Measurements from ENCODE around the gene NXPE4. TPM values are rescaled to one million over a fixed set of nuclear protein-coding genes. Genes with fewer than 3 reads are reported as not detected.

Gene NXPE4
- total RNA-seq, 1 experiment from 2014 or later: not detected

GRCh38 chr11:114596175-114596919 lies 761 bp upstream of the NXPE4 start:
- H2AK5ac ChIP-seq (ENCODE audit: insufficient read length, low read length): no peak overlapping the region

More at GRCh38 chr11:114596175-114596919, 761 bp upstream of the NXPE4 start:
- H2BK12ac ChIP-seq (ENCODE audit: insufficient read length, low read depth, low read length): no peak overlapping the region
- H3K23me2 ChIP-seq (ENCODE audit: insufficient read length, low read depth, low read length, poor library complexity, severe bottlenecking): no peaks in the 10 kb centered on the region
- no peak overlapping the region for H3K4ac ChIP-seq (ENCODE audit: low read depth, low read length)
- no peak overlapping the region for H3K23ac ChIP-seq (ENCODE audit: insufficient read length, low read depth, low read length)
- H2BK20ac ChIP-seq (ENCODE audit: low read depth, low read length, poor library complexity, severe bottlenecking): no peak overlapping the region
- no peak overlapping the region for H2BK5ac ChIP-seq (ENCODE audit: insufficient read length, low read length)
- no peaks in the 10 kb centered on the region for H3K9me3 ChIP-seq (ENCODE audit: control insufficient read depth, low read depth, low read length)
- no peak overlapping the region for H2BK120ac ChIP-seq (ENCODE audit: low read depth, low read length, poor library complexity, severe bottlenecking)
- no peaks in the 10 kb centered on the region for H3K36me3 Mint-ChIP-seq (ENCODE audit: insufficient read depth in 1 of 3, low read depth in 3 of 3)
- no peaks in the 10 kb centered on the region for H3K27me3 ChIP-seq (ENCODE audit: insufficient read depth, low read length)
- no peaks in the 10 kb centered on the region for H3K4me1 ChIP-seq (ENCODE audit: insufficient read depth, low read length)
- no peaks in the 10 kb centered on the region; the same call in 1 of the 2 replicates for H3K79me2 ChIP-seq (ENCODE audit: insufficient read depth, low read length)
- H4K8ac ChIP-seq (replicated peaks; ENCODE audit: insufficient read length, low read depth, low read length): no peak overlapping the region
- no peaks in the 10 kb centered on the region for H4K20me1 ChIP-seq (ENCODE audit: control insufficient read depth, insufficient read depth, insufficient read length)
- no peak overlapping the region for H4K91ac ChIP-seq (ENCODE audit: insufficient read length, low read depth, low read length)
- no peak overlapping the region for H3K4me3 Mint-ChIP-seq
- H3K18ac ChIP-seq (ENCODE audit: insufficient read length, low read depth, low read length): no peak overlapping the region
- no peaks in the 10 kb centered on the region for H3K27me3 Mint-ChIP-seq (ENCODE audit: low read depth)
- H3K27ac ChIP-seq (ENCODE audit: insufficient read length, low read depth, low read length): no peak overlapping the region
- H3T11ph ChIP-seq (ENCODE audit: low read length): no peak overlapping the region
- H3K56ac ChIP-seq (ENCODE audit: insufficient read length, low read depth, low read length): no peak overlapping the region
- no peak overlapping the region for H2BK15ac ChIP-seq (ENCODE audit: low read depth, low read length)
- no peak overlapping the region for H4K5ac ChIP-seq (ENCODE audit: insufficient read length, low read depth, low read length)
- TF ChIP-seq CTCF (conservative IDR thresholded peaks at IDR 0.05): no peak
- no peaks in the 10 kb centered on the region for H3K9me3 Mint-ChIP-seq
- no peak overlapping the region for H2AFZ ChIP-seq (ENCODE audit: low read length)
- no peaks in the 10 kb centered on the region for H3K4me1 Mint-ChIP-seq
- H3K27ac Mint-ChIP-seq: no peak overlapping the region
- DNase-seq: no peak
- H3K4me2 ChIP-seq (ENCODE audit: insufficient read depth, insufficient read length, low read length): no peak overlapping the region
- H3K14ac ChIP-seq (ENCODE audit: insufficient read depth, low read length): no peak overlapping the region
- no peaks in the 10 kb centered on the region for H3K79me1 ChIP-seq (ENCODE audit: insufficient read depth, low read depth, low read length, poor library complexity, severe bottlenecking)
- WGBS (ENCODE audit: extremely low coverage, insufficient read length, low lambda C conversion rate): no CpG with 5 or more reads among the region's 1 CpG
- no peak overlapping the region for H3K9ac ChIP-seq (ENCODE audit: extremely low read depth, insufficient read length, low read length)
